ENCODE measurements around the gene GRPEL1.

DNA sequence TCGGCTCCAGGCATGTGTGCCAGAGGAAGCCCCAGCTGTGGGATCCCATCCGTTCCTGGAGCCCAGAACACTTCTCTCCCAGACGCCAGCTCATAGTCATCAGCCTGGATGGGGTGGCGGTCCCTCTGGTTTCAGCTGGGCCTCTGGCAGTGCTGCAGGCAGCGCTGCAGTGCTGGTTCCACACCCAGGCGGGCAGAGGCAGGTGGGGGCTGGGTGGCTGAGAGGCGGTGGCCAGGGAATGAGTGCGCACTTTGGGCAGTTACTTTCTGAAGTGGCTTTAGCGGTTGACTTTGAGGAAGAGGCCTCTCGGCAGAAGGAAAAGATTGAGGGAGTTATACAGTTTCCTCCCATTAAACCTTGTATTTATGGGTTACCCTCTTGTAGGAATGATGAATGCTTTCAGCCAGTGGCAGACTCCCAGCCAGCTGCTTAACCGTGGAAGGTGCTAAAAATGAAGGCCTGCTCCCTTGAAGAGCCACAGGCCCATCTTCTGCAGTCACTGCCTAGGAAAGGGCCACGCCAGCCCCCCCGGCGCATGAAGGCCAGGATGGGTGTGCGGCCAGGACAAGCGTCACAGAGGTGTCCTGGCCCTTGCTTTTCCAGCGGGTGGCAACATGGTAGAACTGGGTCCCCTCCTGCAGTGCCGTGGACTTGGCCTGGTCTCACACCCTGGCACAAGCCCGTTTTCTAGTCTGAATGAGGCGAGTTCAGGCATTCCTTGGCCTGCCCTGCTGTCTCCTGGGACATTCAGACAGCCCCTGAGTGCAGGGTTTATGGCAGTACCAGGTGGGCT is 14.7 kb downstream of the GRPEL1 start:
- TF ChIP-seq, protein P1, sequence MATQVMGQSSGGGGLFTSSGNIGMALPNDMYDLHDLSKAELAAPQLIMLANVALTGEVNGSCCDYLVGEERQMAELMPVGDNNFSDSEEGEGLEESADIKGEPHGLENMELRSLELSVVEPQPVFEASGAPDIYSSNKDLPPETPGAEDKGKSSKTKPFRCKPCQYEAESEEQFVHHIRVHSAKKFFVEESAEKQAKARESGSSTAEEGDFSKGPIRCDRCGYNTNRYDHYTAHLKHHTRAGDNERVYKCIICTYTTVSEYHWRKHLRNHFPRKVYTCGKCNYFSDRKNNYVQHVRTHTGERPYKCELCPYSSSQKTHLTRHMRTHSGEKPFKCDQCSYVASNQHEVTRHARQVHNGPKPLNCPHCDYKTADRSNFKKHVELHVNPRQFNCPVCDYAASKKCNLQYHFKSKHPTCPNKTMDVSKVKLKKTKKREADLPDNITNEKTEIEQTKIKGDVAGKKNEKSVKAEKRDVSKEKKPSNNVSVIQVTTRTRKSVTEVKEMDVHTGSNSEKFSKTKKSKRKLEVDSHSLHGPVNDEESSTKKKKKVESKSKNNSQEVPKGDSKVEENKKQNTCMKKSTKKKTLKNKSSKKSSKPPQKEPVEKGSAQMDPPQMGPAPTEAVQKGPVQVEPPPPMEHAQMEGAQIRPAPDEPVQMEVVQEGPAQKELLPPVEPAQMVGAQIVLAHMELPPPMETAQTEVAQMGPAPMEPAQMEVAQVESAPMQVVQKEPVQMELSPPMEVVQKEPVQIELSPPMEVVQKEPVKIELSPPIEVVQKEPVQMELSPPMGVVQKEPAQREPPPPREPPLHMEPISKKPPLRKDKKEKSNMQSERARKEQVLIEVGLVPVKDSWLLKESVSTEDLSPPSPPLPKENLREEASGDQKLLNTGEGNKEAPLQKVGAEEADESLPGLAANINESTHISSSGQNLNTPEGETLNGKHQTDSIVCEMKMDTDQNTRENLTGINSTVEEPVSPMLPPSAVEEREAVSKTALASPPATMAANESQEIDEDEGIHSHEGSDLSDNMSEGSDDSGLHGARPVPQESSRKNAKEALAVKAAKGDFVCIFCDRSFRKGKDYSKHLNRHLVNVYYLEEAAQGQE (IDR thresholded peaks at IDR 0.05; ENCODE audit: borderline replicate concordance), result no peak
- TF ChIP-seq, protein P2, sequence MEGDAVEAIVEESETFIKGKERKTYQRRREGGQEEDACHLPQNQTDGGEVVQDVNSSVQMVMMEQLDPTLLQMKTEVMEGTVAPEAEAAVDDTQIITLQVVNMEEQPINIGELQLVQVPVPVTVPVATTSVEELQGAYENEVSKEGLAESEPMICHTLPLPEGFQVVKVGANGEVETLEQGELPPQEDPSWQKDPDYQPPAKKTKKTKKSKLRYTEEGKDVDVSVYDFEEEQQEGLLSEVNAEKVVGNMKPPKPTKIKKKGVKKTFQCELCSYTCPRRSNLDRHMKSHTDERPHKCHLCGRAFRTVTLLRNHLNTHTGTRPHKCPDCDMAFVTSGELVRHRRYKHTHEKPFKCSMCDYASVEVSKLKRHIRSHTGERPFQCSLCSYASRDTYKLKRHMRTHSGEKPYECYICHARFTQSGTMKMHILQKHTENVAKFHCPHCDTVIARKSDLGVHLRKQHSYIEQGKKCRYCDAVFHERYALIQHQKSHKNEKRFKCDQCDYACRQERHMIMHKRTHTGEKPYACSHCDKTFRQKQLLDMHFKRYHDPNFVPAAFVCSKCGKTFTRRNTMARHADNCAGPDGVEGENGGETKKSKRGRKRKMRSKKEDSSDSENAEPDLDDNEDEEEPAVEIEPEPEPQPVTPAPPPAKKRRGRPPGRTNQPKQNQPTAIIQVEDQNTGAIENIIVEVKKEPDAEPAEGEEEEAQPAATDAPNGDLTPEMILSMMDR (IDR thresholded peaks at IDR 0.05; ENCODE audit: poor library complexity, severe bottlenecking), result no peak
- TF ChIP-seq EP300 (conservative IDR thresholded peaks at IDR 0.05; ENCODE audit: poor library complexity, severe bottlenecking) (no peak), RAD21 (conservative IDR thresholded peaks at IDR 0.05) (no peak), EZH2 (IDR thresholded peaks at IDR 0.05; ENCODE audit: borderline replicate concordance, insufficient read depth, low read length, poor library complexity, severe bottlenecking) (no peak), SMC3 (conservative IDR thresholded peaks at IDR 0.05; ENCODE audit: poor library complexity) (no peak)

All from neural cell (in vitro differentiated cells).